GM10266 (cell line): Measurements from ENCODE around the gene CREB5.
"Not testable (repeated sequence)": the region's sequence is repeated elsewhere in the genome, so short reads cannot be mapped to it uniquely, and the experiment has no call there.

Source experiments
- DNase-seq: peaks from one replicate; pipeline ENCODE4 v3.0.0; 2012; ENCODE audit errors: extremely low spot score
- CTCF ChIP-seq: IDR thresholded peaks from 2 replicates; pipeline ENCODE4 v1.5.1; 2012; ENCODE audit warnings: mild to moderate bottlenecking, low read depth; ENCODE audit not compliant: control insufficient read depth, insufficient read depth; ENCODE audit errors: missing control alignments

CREB5 gene

GRCh38 chr7:28605427-28606085, 193.2 kb downstream of the CREB5 start:
- no peak for TF ChIP-seq CTCF
- DNase-seq, result no peak

GRCh38 chr7:28606421-28606820, 194.1 kb downstream of the CREB5 start:
- TF ChIP-seq CTCF, result no peak
- no peak for DNase-seq

- no peak for TF ChIP-seq CTCF
Observed at GRCh38 chr7:28607855-28608193, 195.5 kb downstream of the CREB5 start.

DNA sequence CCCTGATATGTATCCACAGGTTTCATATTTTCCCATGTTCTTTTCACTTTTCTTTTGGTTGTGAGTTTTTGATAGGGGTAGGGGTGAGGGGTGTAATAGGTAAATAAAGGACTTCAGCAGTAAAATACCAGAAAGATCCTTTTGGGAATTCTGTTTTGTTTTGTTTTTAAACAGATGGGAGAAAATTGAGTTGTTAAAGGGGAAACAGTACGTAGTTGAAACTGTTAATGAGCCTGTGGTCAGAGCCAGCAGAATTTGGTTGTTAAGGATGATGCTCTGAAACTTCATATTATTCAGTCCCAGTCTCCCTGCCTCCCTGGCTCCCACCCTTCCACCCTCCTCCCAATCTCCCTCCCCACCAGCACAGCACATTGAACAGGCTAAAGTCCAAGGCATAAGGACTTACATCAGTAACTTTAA, 195.9 kb downstream of the CREB5 start:
- DNase-seq, result no peak
- TF ChIP-seq CTCF, result no peak

More at GRCh38 chr7:28607855-28608193, 195.5 kb downstream of the CREB5 start:
- no peak for DNase-seq

DNA sequence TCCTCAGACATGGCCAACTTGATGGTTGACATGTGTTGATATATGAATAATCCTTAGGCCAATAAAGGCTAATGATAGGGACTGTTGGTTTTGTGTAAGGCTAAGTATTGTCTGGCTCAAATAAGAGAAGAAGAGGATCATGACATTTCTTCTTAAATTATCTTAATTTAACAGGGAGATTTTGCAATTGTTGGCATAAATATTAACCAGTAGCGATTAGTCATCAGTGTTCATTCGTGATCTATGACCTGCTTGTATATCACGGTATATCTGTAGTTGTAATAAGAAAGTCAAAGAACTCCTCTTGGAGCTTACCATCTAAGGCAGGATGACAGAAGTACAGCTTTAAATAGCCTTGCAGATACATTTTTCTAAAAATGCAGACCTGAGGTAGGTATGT, 196.4 kb downstream of the CREB5 start:
- TF ChIP-seq CTCF, result no peak
- no peak for DNase-seq

GRCh38 chr7:28609608-28610007, 197.3 kb downstream of the CREB5 start:
- no peak for TF ChIP-seq CTCF
- no peak for DNase-seq

- DNase-seq, result not testable (repeated sequence)
Observed at GRCh38 chr7:28611399-28611897, 199.1 kb downstream of the CREB5 start.

DNA sequence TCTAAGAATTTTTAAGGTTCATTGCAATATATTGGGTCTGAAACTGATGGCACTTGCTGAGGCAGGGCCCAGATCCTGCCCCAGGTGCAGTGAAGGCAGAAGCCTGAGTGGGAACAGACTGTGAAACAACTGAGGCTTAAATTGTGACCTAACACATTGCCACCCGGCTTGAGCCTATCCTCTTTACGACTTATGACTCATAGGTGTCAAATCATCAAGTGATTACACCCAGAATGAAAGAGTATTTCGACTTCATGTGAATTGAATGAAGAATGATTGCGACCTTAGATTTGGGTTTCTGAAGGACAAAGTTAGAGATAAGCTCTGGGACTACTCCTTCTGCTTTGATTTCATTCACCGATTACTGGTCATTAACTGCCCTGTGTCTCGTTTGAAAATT, 200.9 kb downstream of the CREB5 start:
- TF ChIP-seq CTCF, result no peak
- DNase-seq, result no peak
